Fibroblast of skin of abdomen (primary cell): ENCODE data around the gene ASMTL.
"Not testable (repeated sequence)": the region's sequence is repeated elsewhere in the genome, so short reads cannot be mapped to it uniquely, and the experiment has no call there.

ENCODE experiments used
- DNase-seq: peaks from one replicate; pipeline ENCODE4 v3.0.0-alpha.2; 2013

The ASMTL gene

DNA sequence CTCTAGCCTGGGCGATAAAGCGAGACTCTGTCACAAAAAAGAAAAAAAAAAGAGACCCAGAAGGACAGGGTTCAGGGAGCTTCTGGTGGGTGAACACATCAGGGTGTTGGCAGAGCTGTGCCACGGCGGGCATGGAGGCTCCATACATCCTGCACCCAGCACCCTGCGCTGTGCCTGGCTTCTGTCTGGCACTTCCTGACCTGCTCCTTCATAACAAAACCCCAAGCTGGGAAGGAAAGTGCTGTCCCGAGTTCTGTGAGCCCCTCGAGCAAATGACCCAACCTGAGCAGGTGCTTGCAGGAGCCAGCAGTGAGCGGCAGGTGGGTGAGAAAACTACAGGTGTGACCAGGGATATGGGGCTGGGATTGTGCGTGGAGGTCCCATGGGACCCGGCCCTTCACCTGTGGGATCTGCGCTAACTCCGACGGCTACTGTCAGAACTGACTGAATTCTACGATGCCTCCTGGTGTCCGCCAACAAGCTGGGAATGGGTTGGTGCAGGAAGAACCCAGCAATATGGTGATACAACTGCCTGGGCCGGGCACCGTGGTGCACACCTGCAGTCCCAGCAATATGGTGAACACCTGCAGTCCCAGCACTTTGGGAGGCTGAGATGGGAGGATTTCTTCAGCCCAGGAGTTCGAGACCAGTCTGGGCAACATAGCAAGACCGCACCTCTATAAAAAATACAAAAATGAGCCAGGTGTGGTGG lies 18.9 kb downstream of the ASMTL start:
- no peak for DNase-seq

DNA sequence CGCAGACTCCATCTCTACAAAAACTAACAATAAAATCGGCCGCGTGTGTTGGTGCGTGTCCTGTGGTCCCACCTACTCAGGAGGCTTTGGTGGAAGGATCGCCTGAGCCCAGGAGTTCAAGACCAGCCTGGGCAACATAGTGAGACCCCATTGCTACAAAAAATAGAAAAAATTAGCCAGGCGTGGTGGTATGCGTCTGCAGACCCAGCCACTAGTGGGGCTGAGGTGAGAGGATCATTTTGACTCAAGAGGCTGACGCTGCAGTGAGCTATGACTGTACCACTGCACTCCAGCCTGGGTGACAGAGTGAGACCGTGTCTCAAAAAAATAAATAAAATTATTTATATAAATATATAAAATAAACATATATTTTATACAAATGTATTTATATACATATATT lies 22.3 kb downstream of the ASMTL start:
- DNase-seq: no peak

DNA sequence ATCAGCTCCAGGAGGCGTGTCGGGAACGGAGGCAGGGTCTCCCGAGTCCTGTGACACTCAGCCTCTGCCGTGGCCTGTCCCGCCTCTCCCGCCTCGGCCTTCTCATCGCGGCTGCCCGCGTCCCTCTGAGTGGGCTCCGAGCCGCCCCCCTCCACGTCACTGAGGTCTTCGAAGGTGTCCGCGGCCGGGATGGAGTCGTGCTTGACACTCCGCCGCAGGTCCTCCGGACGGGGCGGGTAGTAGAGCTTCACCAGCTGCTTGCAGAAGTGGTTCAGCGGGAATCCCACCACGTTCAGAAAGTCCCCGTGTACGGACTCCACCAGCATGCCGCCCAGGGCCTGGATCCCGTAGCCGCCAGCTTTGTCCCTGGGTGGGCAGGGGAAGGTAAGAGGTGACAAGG lies 25.0 kb downstream of the ASMTL start:
- no peak for DNase-seq

DNA sequence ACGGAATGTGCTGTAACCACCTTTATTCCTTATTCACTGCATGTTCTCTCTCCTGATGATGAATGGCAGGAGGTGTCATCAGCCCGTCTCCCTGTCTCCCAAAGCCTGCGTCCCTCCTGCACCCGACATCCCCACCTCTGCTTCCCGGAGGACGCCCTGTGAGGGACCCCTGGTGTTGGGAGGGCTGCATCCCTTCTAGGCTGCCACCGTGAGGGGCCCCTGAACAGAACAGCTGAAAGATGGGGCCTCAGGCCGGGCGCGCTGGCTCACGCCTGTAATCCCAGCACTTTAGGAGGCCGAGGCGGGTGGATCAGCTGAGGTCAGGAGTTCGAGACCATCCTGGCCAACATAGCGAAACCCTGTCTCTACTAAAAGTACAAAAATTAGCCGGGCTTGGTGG lies 26.4 kb downstream of the ASMTL start:
- DNase-seq: not testable (repeated sequence)

DNA sequence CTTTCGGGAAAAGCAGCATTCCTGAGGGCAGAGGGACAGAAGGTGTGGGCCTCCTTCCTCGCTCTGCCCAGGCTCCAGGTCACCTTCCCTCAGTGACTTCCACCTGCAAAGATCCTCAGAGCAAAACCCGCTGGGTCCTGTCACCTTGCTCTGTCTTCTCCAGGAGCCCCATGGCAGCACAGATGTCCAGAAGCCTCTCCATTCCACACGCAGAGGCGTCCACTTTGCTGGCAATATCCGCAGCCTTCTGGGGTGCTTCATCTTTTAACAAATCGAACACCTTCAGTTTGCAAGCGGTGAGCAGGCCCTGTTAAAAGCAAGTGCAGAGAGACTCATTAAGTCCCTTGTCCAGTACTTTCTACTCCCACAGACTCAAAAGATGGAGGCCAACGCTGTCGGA lies 27.3 kb downstream of the ASMTL start:
- no peak for DNase-seq

DNA sequence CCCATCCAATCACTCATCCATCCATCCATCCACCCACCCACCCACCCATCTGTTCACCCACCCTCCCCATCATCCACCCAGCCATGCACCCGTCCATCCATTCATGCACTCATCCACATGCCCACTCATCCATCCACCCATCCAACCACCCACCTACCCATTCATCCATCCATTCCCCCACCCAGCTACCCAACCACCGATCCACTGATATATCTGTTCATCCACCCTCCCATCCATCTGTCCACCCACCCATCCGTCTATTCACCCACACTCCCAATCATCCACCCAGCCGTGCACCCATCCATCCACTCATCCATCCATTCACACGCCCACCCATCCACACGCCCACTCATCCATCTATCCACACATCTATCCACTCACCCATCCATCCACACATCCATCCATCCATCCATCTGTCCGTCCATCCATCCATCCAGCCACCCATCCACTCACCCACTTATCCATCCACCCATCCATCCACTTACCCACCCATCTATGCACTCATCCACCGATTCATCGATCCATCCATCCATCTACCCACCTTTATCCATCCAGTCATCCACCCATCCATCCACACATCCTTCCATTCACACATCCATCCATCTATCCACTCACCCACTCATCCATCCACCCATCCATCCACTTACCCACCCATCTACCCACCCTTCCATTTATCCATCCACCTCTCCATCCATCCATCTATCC lies 28.4 kb downstream of the ASMTL start:
- no peak for DNase-seq

DNA sequence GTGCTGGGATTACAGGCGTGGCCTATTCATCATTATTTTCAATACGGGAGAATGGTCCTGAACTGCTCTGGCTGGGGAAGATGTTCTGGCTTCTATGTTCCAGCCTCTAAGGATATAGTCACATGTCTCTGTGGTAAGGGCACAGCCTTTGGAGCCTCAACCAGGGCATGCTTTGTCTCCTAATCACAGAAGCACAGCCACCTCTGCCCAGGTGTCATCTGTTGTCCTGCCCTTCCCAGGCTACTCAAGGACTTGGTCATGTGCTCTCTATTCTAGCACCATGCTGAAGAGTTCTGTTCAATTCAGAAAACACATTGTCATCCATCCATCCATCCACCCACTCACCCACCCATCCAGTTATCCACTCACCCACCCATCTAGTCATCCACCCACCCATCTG lies 29.5 kb downstream of the ASMTL start:
- DNase-seq: no peak

DNA sequence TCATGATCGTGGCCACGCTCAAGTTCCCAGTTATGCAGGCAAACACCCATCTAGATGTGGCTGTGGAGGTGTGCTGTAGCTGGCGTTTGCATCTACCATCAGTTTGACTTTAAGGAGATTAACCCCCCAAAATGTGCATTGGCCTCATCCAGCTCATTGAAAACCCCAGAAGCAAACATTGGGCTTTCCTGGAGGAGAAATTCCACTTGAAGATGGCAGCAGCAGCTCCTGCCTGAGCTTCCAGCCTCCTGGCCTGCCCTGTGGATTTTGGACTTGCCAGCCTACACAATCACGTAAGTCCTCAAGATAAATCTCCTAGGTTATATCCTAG lies 30.6 kb downstream of the ASMTL start:
- no peak for DNase-seq

DNA sequence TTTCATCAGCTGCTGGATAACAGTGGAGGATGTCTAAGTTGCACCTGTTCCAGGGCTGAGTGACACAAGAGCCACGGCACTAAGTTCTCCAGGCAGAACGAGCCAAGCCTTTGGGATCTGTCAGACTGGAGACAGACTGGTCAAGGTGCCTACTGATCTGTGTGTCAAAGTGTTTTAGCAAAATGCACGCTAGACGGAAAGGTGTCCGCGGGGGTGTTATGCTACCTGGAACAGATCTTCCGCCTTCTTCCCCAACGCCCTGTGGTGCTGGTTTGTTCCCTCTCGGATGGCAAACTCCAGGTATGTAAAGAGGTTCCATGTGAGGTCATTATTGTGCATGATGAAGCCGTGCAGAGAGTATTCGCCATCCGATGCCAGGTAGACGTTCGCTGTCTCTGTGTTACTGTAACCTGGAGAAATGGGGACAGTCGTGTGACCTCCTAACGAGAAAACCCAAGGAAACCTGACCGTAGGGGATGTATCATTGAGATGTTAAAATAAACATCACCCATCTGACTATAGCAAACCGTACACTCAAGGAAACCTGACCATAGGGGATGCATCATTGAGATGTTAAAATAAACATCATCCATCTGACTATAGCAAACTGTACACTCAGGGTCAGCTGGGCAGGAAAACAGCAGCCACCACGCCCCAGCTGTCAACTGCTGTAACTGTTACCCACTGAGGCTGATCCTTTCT lies 31.1 kb downstream of the ASMTL start:
- DNase-seq: no peak

DNA sequence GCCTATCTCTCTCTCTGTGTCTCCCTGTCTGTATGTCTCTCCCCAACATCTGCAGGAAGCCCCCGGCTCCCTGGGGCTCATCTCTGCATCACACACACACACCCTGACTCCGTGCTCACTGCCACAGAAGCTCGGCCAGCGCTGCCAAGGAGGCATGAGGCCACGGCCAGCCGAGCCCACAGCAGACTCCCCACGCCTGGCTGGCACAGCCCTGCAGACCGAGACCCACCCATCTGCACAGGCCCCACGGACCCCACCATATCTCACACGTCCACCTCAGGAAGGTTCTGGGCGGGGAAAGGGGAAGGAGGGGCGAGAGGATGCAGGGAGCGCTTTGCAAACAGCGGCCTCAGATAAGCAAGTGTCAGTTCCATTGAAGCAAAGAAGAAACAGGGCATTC lies 32.3 kb downstream of the ASMTL start:
- no peak for DNase-seq

DNA sequence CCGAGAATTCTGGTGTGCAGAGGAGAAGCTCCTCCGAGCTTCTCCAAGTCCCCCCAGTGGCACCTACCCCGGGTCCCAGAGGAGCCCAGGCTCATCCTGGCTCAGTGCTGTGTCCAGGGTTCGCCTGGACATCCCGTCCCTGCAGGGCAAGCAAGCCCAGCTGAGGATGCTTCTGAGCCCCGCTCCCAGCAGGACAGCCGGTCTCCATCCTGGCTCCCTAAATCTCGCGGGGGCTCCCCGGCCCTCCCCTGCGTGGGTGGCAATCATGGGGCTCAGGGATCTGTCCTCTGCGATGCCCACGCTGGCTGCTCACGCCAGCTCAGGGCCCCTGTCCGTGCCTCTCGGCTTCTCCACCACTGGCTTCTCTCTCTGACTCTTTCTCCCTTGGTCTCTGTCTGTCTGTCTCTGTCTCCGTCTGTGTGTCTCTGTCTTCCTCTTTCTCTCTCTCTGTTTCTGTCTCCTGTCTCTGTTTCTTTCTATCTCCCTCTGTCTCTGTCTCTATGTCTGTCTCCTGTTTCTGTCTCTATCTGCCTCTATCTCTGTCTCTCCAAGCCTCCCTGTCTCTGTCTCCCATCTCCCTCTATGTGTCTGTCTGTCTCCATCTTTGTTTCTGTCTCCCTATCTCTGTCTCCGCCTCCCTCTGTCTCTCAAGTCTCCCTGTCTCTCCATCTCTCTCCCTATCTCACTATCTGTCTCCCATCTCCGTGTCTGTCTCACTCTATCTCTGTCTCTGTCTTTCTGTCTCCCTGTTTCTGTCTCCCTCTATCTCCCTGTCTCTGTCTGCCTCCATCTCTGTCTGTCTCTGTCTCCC lies 33.0 kb downstream of the ASMTL start:
- DNase-seq: no peak

DNA sequence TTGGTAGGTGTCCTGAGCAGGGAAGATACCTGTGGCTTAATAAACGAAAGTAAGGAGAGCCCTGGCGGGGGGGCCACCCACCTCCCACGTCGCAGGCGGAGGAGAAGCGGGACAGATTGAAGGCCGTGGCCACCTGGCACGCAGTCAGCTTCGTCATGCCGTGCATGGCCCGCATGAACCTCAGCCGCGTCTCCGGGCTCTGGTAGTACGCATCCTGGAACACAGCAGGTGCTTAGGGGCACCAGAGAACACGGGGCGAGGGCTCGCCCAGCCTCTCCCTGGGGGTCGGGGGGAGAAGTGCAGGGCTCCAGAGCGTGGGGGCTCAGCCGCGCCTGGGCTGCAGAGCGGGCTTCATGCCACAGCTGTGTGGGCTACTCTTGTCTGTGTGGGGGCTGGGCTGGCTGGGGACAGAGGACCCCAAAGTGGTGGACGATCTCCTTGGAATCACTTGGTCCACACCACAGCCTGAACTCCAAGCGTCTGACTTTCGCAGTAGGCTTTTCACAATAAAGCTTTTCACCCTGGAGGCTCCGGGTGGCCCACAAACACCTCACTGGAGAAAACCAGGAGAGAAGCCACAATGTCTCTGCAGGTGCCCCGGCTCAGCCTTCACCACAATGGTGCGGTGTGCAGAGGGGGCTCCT lies 33.7 kb downstream of the ASMTL start:
- no peak for DNase-seq

DNA sequence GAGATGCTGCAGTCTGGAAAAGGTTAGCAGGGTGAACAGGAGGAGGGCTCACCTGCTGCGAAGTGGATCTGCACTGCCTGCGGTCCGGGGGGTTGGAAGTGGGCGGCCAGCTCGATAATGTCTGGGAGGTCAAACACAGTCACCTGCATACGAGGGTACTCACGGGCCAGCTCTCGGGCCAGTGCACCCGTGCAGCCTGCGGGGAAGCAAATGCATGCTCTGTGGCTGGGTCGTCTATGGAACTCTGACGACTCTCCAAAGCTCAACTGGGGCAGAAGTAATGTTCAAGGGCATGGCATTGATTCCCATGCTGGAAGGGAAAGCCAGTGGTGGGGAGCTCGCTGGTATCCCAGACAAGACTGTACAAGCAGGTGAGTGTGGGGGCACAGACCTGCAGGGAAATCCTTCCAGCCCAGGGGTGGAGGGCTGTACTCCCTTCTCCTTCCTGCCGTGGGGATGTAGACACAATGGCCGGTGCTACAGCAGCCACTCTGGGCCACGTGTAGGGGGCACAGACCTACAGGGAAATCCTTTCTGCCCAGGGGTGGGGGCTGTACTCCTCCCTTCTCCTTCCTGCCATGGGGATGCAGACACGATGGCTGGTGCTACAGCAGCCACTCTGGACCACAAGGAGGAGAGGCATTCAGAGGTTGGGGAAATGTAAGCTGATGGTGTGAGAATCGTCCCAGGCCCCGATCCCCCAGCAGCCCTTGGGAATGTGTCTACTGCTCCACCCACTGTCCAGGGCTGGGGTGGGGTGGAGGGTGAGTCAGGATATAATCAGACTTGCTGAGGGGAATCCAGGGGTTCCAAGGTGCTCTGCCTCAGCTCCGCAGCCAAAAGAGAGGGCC lies 34.6 kb downstream of the ASMTL start:
- no peak for DNase-seq

DNA sequence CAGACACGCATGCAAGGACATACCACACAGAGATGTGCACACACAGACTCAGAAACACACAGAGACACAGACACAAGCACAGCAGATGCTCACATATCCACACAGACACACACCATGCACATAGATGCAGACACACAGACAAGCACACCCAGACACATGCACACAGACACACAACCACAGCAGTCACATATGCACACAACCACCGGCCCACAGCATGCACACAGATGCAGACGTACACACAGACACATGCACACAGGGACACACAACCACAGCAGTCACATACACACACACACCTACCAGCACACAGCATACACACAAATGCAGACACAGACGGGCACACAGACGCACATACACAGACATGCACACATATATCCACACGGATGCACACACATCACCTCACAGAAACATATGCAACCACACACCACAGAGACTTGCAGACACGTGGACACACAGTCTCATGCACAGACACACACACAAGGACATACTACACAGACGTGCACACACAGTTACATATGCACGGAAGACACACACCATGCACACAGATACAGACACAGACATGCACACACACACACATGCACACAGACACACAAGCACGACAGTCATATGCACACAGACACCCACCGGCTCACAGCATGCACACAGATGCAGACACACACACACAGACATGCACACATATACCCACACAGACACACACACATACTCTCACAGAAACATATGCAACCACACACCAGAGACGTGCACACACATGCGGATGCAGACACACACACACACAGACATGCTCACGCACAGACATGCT lies 35.5 kb downstream of the ASMTL start:
- DNase-seq: no peak

DNA sequence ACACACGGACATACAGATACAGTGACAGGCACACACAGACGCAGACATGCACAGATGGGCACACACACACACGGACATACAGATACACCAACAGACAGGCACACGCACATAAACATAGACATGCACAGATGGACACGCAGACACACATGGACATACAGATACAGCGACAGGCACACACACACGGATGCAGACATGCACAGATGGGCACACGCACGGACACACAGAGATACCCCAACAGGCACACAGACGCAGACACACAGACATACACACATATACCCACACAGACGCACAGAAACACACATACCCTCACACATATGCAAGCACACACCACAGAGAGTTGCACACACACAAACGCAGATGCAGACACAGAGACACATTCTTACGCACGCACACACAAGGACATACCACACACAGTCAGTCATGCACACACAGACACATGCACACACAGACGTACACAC lies 36.4 kb downstream of the ASMTL start:
- DNase-seq: no peak

DNA sequence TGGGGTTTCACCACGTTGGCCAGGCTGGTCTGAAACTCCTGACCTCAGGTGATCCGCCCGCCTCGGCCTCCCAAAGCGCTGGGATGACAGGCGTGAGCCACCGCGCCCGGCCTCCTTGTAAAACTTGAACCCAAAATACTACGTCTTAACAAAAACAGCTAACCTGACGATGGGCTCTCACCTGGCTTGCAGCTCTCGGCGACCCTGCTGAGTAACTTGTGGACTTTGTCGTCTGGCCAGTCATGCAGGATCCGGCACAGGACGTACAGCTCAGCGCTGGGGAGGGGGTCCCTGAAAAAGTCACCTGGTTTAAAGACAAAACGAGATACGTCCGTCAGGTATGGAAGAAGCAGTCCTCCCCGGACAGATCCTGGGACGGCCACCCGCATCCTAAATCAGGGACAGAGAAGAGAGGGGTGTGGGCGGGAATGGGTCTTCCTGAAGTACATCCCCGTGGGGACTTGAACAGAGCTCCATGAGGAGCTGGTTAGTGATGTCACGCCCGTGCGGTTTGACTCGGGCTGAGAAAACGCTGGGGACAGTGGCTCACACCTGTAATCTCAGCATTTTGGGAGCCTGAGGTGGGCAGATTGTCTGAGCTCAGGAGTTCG lies 40.1 kb downstream of the ASMTL start:
- no peak for DNase-seq

DNA sequence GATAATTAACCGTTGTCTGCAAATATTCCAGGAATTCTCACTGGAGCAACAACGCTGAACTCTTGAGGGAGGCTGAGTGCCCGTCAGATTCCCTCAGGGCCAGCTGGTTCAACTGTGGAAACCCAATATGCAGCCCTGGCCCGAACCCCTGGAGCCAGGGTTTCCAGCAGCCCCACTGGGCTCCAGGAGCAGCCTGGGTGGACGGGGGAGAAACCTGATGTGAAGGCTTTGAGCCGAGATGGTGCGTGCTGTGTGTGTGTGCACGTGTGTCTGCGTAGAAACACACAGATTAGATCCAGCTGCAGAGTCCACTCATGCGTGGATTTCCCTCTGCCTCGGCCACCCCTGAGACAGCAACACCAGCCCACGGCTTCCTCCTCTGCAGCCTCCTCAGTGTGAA lies 41.4 kb downstream of the ASMTL start:
- no peak for DNase-seq

DNA sequence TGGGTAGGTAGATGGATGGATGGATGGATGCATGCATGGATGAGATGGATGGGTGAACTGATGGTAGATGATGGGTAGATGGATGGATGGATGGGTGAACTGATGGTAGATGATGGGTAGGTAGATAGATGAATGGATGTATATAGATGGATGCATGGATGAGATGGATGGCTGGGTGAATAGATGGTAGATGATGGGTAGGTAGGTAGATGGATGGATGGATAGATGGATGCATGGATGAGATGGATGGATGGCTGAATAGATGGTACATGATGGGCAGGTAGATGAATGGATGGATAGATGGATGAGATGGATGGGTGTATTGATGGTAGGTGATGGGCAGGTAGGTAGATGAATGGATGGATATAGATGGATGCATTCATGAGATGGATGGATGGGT lies 45.7 kb downstream of the ASMTL start:
- DNase-seq: no peak

DNA sequence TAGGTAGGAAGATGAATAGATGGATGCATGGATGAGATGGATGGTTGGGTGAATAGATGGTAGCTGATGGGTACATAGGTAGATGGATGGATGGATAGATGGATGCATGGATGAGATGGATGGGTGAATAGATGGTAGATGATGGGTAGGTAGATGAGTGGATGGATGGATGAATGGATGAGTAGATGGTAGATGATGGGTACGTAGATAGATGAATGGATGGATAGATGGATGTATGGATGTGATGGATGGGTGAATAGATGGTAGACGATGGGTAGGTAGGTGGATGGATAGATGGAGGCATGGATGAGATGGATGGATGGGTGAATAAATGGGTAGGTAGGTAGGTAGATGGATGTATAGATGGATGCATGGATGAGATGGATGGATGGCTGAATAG lies 46.9 kb downstream of the ASMTL start:
- DNase-seq: not testable (repeated sequence)

DNA sequence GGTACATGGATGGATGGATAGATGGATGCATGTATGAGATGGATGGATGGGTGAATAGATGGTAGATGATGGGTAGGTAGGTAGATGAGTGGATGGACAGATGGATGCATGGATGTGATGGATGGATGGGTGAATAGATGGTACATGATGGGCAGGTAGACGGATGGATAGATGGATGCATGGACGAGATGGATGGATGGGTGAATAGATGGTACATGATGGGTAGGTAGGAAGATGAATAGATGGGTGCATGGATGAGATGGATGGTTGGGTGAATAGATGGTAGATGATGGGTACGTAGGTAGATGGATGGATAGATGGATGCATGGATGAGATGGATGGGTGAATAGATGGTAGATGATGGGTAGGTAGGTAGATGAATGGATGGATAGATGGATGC lies 48.8 kb downstream of the ASMTL start:
- not testable (repeated sequence) for DNase-seq
